Sigmoid colon (tissue), 7 donors: ENCODE results near the gene TEDC1. TPM values are rescaled to one million over a fixed set of nuclear protein-coding genes. Genes with fewer than 3 reads are reported as not detected.

Experiments
- DNase-seq: peaks from one replicate; pipeline ENCODE4 v3.0.0-alpha.2; 2019
- H3K27ac ChIP-seq, 4 donors: fragments of 200-600 bp; sonication (generic); one replicate each; pipeline ENCODE4 v1.5.1; 2016 to 2019; ENCODE audit warnings: mild to moderate bottlenecking in 1 of 4
- H3K27me3 ChIP-seq, 3 donors: fragments of 200-600 bp; sonication (generic); one replicate each; pipeline ENCODE4 v1.5.1; 2019; ENCODE audit warnings: mild to moderate bottlenecking in 1 of 3
- H3K36me3 ChIP-seq, 4 donors: fragments of 200-600 bp; sonication (generic); one replicate each; pipeline ENCODE4 v1.5.1; 2016 to 2019
- H3K4me1 ChIP-seq, 4 donors: fragments of 200-600 bp; sonication (generic); one replicate each; pipeline ENCODE4 v1.5.1; 2017 to 2019
- H3K4me3 ChIP-seq, 4 donors: fragments of 200-600 bp; sonication (generic); one replicate each; pipeline ENCODE4 v1.5.1; 2017 to 2019; ENCODE audit warnings: mild to moderate bottlenecking in 2 of 4, moderate library complexity in 1 of 4
- H3K9me3 ChIP-seq, 4 donors: fragments of 200-600 bp in 3 of 4; sonication (generic) in 3 of 4; one replicate each; pipeline versions ENCODE4 v1.5.1 to v1.6.1; 2013 to 2019
- CTCF ChIP-seq, 4 experiments: fragments of 450-650 bp in 3 of 4; fragments of 200-600 bp in 1 of 4; IDR thresholded peaks; one replicate each; pipeline ENCODE4 v1.5.1; 2016 to 2019; ENCODE audit warnings: antibody characterized with exemption in 4 of 4, mild to moderate bottlenecking in 3 of 4, moderate library complexity in 2 of 4
- EP300 ChIP-seq, 4 donors: sonication (generic); formaldehyde crosslinking; IDR thresholded peaks; one replicate each; pipeline ENCODE4 v1.6.1; 2017; ENCODE audit warnings: antibody characterized with exemption in 4 of 4
- POLR2A ChIP-seq, 2 donors: fragments of 450-650 bp; IDR thresholded peaks; one replicate each; pipeline ENCODE4 v1.6.1; 2016; ENCODE audit warnings: antibody characterized with exemption in 2 of 2, mild to moderate bottlenecking in 2 of 2, moderate library complexity in 2 of 2
- POLR2AphosphoS5 ChIP-seq, 4 donors: sonication (generic); formaldehyde crosslinking; IDR thresholded peaks; one replicate each; pipeline ENCODE4 v1.6.1; 2017; ENCODE audit warnings: antibody characterized with exemption in 4 of 4
- WGBS, 2 donors: extraction: QIAGEN DNeasy Blood & Tissue Kit; methylation state at CpG; one replicate each; pipeline ENCODE4 v1.1.7; 2013; 5-methylcytosine and 5-hydroxymethylcytosine counted together
- intact Hi-C: fragments of 100-400 bp; cut with DNase I; formaldehyde crosslinking; loops from one replicate; pipeline ENCODE4 v1.15.1; 2023
- polyA plus RNA-seq, 3 donors: library from polyadenylated mRNA; stranded (reverse); fragments of 200-250 nt; gene quantifications; one replicate each; pipeline ENCODE4 v1.2.3, GENCODE V29; 2013
- total RNA-seq, 4 donors: library from RNA; depleted of rRNA; stranded (reverse); fragments of >200 nt; gene quantifications; one replicate each; pipeline ENCODE4 v1.1.0, GENCODE V29; 2016
- donor health status: healthy with polysubstance abuse.
- donor health status: Bipolar disorder and iron deficiency.
- donor health status: healthy.

Gene TEDC1
- total and polyA plus RNA-seq, 7 donors = 0.16 to 36.0 (median 5.2) TPM

- DNase-seq = no peak
- H3K9me3 ChIP-seq = no peaks in the 10 kb centered on the region
Observed at GRCh38 chr14:105488781-105489541, 2.1 kb upstream of the TEDC1 start.

GRCh38 chr14:105489542-105490266 lies 1.3 kb upstream of the TEDC1 start:
- Histone ChIP-seq H3K36me3 (no peaks in the 10 kb centered on the region), H3K27ac (peak overlapping the region; percentile 91 to 99 (median 95)), H3K27me3 (peaks cover 3 to 32% (median 27%) of the 10 kb centered on the region in 3 donors), H3K9me3 (no peaks in the 10 kb centered on the region), H3K4me1 (peaks cover 0 to 59% (median 53%) of the 10 kb centered on the region in 4 donors), H3K4me3 (peak overlapping the region; percentile 37 to 76 (median 67))
- intact Hi-C loops = loop anchor here (1.0 to 2.0 kb wide), 3 partner anchors 8 to 119 kb away; partner anchors contain the start of gene MTA1
- DNase-seq = peak; percentile 94
- WGBS, 2 donors = 1 to 2% methylated on average over 44 of the region's 44 CpGs
- TF ChIP-seq CTCF (IDR thresholded peaks at IDR 0.05) = peak; percentile 56 to 69 (median 66)
- TF ChIP-seq POLR2AphosphoS5 (IDR thresholded peaks at IDR 0.05) = peak in 2 of 4 donors; percentile 43 to 51
- TF ChIP-seq POLR2A (IDR thresholded peaks at IDR 0.05) = peak in 1 of 2 donors; percentile 13
- TF ChIP-seq EP300 (IDR thresholded peaks at IDR 0.05) = no peak

More at GRCh38 chr14:105488781-105489541, 2.1 kb upstream of the TEDC1 start:
- no peaks in the 10 kb centered on the region for H3K36me3 ChIP-seq
- H3K4me1 ChIP-seq = peaks cover 0 to 66% (median 60%) of the 10 kb centered on the region in 4 donors
- peaks cover 3 to 32% (median 27%) of the 10 kb centered on the region in 3 donors for H3K27me3 ChIP-seq
- intact Hi-C loops = loop anchor here (2.0 kb wide), 1 partner anchor 118 kb away; no protein-coding TSS in a partner anchor
- peak overlapping the region in 2 of 4 donors; percentile 64 to 76 for H3K4me3 ChIP-seq
- TF ChIP-seq EP300 (IDR thresholded peaks at IDR 0.05) (no peak), POLR2AphosphoS5 (IDR thresholded peaks at IDR 0.05) (no peak), POLR2A (IDR thresholded peaks at IDR 0.05) (no peak), CTCF (IDR thresholded peaks at IDR 0.05) (no peak)
- 54 to 66% methylated on average over 20 of the region's 20 CpGs for WGBS, 2 donors
- H3K27ac ChIP-seq = peak overlapping the region; percentile 91 to 99 (median 95)

- no peak for TF ChIP-seq POLR2A (IDR thresholded peaks at IDR 0.05)
- no peak for TF ChIP-seq CTCF (IDR thresholded peaks at IDR 0.05)
- no peak for TF ChIP-seq POLR2AphosphoS5 (IDR thresholded peaks at IDR 0.05)
- no peak for TF ChIP-seq EP300 (IDR thresholded peaks at IDR 0.05)
- Histone ChIP-seq H3K27ac (peak overlapping the region; percentile 91 to 99 (median 95)), H3K27me3 (peaks cover 3 to 32% (median 27%) of the 10 kb centered on the region in 3 donors), H3K36me3 (no peaks in the 10 kb centered on the region), H3K9me3 (no peaks in the 10 kb centered on the region), H3K4me3 (peak overlapping the region; percentile 37 to 76 (median 67)), H3K4me1 (peaks cover 0 to 55% (median 50%) of the 10 kb centered on the region in 4 donors)
- DNase-seq = no peak
- 0% methylated on average over 33 of the region's 33 CpGs for WGBS, 2 donors
- intact Hi-C loops = loop anchor here (1.0 to 2.0 kb wide), 2 partner anchors 9 to 71 kb away; partner anchors contain the start of gene MTA1
Observed at GRCh38 chr14:105490267-105490571, 827 bp upstream of the TEDC1 start.

GRCh38 chr14:105491366-105491973 lies 424 bp downstream of the TEDC1 start:
- H3K27me3 ChIP-seq = peaks cover 3 to 20% (median 17%) of the 10 kb centered on the region in 3 donors
- 1 to 2% methylated on average over 53 of the region's 53 CpGs for WGBS, 2 donors
- peak overlapping the region; percentile 78 to 97 (median 87) for H3K27ac ChIP-seq
- TF ChIP-seq POLR2A (IDR thresholded peaks at IDR 0.05) = no peak
- TF ChIP-seq CTCF (IDR thresholded peaks at IDR 0.05) = no peak
- no peak for TF ChIP-seq POLR2AphosphoS5 (IDR thresholded peaks at IDR 0.05)
- no peak for TF ChIP-seq EP300 (IDR thresholded peaks at IDR 0.05)
- H3K4me1 ChIP-seq = peaks cover 0 to 45% (median 42%) of the 10 kb centered on the region in 4 donors
- no peaks in the 10 kb centered on the region for H3K36me3 ChIP-seq
- DNase-seq = peak; percentile 83
- no peaks in the 10 kb centered on the region for H3K9me3 ChIP-seq
- H3K4me3 ChIP-seq = peak overlapping the region; percentile 29 to 85 (median 58)
- intact Hi-C loops = loop anchor here (1.0 to 2.0 kb wide), 3 partner anchors 37 to 73 kb away; partner anchors contain the start of gene MTA1
